Loucy (cell line): ENCODE measurements around the gene BANP.

ENCODE experiments used
- H2AFZ ChIP-seq: fragments of 200-600 bp; sonication (generic); 2 replicates; pipeline ENCODE4 v1.6.0; 2016; ENCODE audit warnings: antibody characterized with exemption, mild to moderate bottlenecking, low read length, moderate library complexity
- H3F3A ChIP-seq: fragments of 200-600 bp; 2 replicates; pipeline ENCODE4 v1.6.0; 2016; ENCODE audit warnings: antibody characterized with exemption, low read depth, mild to moderate bottlenecking
- H3K27me3 ChIP-seq: fragments of 200-600 bp; sonication (generic); 2 replicates; pipeline ENCODE4 v1.6.1; 2014; ENCODE audit warnings: low read length, mild to moderate bottlenecking; ENCODE audit not compliant: insufficient read depth, poor library complexity, severe bottlenecking
- H3K36me3 ChIP-seq: fragments of 200-600 bp; sonication (generic); 2 replicates; pipeline ENCODE4 v1.6.1; 2016; ENCODE audit warnings: low read length; ENCODE audit not compliant: insufficient read depth
- H3K4me1 ChIP-seq: fragments of 200-600 bp; sonication (generic); 2 replicates; pipeline ENCODE4 v1.5.1; 2014; ENCODE audit warnings: low read length, mild to moderate bottlenecking; ENCODE audit not compliant: insufficient read depth, poor library complexity, severe bottlenecking
- H3K4me2 ChIP-seq: fragments of 200-600 bp; sonication (generic); 2 replicates; pipeline ENCODE4 v1.6.0; 2014; ENCODE audit warnings: antibody characterized with exemption, low read length, low read depth, mild to moderate bottlenecking; ENCODE audit not compliant: poor library complexity, severe bottlenecking
- H3K4me3 ChIP-seq: fragments of 200-600 bp; sonication (generic); 2 replicates; pipeline ENCODE4 v1.5.1; 2014; ENCODE audit warnings: low read length, mild to moderate bottlenecking, mixed read lengths; ENCODE audit not compliant: poor library complexity, severe bottlenecking
- H3K79me2 ChIP-seq: fragments of 200-600 bp; sonication (generic); 2 replicates; pipeline ENCODE4 v1.6.1; 2014; ENCODE audit warnings: low read length; ENCODE audit not compliant: insufficient read depth
- H3K9ac ChIP-seq: fragments of 200-600 bp; sonication (generic); 2 replicates; pipeline ENCODE4 v1.6.0; 2014; ENCODE audit warnings: mild to moderate bottlenecking, low read depth, low read length, moderate library complexity; ENCODE audit not compliant: poor library complexity, severe bottlenecking
- H3K9me2 ChIP-seq: fragments of 200-600 bp; sonication (generic); replicated peaks from 2 replicates; pipeline ENCODE4 v1.6.1; 2016; ENCODE audit warnings: low read depth, low read length, mixed read lengths
- H3K9me3 ChIP-seq: fragments of 200-600 bp; sonication (generic); 2 replicates; pipeline ENCODE4 v1.6.1; 2014; ENCODE audit warnings: mild to moderate bottlenecking, antibody characterized with exemption, low read length, low read depth; ENCODE audit not compliant: insufficient read depth
- H4K20me1 ChIP-seq: fragments of 200-600 bp; sonication (generic); 2 replicates; pipeline ENCODE4 v1.6.0; 2014; ENCODE audit warnings: antibody characterized with exemption, low read length, mild to moderate bottlenecking; ENCODE audit not compliant: insufficient read depth, poor library complexity, severe bottlenecking
- EZH2phosphoT487 ChIP-seq: fragments of 200-600 bp; IDR thresholded peaks from 2 replicates; pipeline ENCODE4 v1.6.1; 2018; ENCODE audit warnings: antibody characterized with exemption, mild to moderate bottlenecking, moderate library complexity, borderline replicate concordance
- TF ChIP-seq, protein P1 (sequence below): fragments of 200-600 bp; sonication (generic); conservative IDR thresholded peaks from 2 replicates; pipeline ENCODE4 v1.5.1; 2014; ENCODE audit warnings: mild to moderate bottlenecking, antibody characterized with exemption, low read length

BANP gene

DNA sequence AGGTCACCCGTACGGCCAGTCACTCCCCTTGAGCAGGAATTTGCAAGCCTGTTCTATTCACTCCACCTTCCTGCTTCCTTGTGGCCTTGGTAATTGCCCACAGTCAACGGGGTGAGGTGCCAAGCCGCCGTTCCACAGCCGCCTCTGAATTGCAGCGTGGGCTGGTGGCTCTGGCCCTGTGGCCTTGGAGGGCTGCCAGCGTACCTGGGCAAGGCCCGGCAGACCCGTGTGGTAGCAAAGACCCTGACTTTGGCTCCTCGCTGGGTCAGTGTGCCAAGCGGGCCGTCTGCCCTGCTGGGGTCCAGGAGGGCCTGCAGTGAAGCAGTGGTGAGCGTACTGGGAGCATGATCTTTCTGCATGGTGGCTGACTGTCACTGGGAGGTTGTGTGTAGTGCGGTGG lies 3.6 kb downstream of the BANP start:
- peak overlapping the region; percentile 91 for H3K4me2 ChIP-seq
- H3K9ac ChIP-seq, result peak overlapping the region; percentile 98
- no peaks in the 10 kb centered on the region for H3F3A ChIP-seq
- H4K20me1 ChIP-seq, result peaks cover 3% of the 10 kb centered on the region
- no peaks in the 10 kb centered on the region for H3K27me3 ChIP-seq
- H3K9me3 ChIP-seq, result no peaks in the 10 kb centered on the region
- H2AFZ ChIP-seq, result no peak overlapping the region
- TF ChIP-seq, protein P1, sequence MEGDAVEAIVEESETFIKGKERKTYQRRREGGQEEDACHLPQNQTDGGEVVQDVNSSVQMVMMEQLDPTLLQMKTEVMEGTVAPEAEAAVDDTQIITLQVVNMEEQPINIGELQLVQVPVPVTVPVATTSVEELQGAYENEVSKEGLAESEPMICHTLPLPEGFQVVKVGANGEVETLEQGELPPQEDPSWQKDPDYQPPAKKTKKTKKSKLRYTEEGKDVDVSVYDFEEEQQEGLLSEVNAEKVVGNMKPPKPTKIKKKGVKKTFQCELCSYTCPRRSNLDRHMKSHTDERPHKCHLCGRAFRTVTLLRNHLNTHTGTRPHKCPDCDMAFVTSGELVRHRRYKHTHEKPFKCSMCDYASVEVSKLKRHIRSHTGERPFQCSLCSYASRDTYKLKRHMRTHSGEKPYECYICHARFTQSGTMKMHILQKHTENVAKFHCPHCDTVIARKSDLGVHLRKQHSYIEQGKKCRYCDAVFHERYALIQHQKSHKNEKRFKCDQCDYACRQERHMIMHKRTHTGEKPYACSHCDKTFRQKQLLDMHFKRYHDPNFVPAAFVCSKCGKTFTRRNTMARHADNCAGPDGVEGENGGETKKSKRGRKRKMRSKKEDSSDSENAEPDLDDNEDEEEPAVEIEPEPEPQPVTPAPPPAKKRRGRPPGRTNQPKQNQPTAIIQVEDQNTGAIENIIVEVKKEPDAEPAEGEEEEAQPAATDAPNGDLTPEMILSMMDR, result no peak
- no peak for TF ChIP-seq EZH2phosphoT487
- H3K4me3 ChIP-seq, result peak overlapping the region; percentile 94
- H3K9me2 ChIP-seq, result no peaks in the 10 kb centered on the region
- H3K36me3 ChIP-seq, result no peaks in the 10 kb centered on the region
- H3K79me2 ChIP-seq, result peaks cover 82% of the 10 kb centered on the region
- peaks cover 37% of the 10 kb centered on the region for H3K4me1 ChIP-seq

DNA sequence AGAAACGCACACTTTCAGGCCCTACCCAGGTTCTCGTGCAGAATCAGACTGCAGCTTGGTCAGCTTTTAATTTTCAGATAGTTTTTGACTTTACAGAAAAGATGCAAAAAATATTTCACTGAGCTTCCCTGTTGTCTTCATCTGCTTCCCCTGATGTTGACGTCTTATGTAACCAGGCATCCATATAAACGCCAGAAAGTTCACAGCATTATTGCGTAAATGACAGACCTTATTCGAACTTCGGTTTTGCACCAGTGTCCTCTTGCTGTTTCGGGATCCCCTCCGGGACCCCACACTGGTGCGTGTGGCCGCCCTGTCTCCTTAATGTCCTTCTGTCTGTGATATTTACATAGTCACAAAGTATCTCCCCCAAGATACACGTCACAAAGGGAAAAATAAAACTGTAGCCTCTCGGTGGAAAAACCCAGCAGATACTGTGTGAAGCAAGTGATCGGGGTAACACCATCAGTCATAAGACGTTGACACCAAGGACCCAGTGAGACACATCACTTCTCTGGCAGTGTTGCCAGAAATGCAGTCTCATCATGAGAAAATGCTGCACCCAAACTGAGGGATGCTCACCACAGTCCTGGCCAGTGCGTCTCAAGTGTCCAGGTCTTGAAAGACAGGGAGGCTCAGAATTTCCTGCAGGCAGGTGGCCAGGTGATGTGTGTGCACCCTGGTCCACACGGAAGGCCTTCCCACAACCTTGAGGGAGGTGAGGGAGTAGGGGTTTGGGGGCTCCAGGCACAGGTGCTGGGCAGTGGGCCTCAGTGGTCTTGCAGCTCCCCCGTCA lies 4.3 kb downstream of the BANP start:
- TF ChIP-seq, protein P1, result no peak
- no peak for TF ChIP-seq EZH2phosphoT487
- Histone ChIP-seq H3K4me2 (peak overlapping the region; percentile 91), H3K27me3 (no peaks in the 10 kb centered on the region), H3K9ac (peak overlapping the region; percentile 28), H3K9me2 (no peaks in the 10 kb centered on the region), H3K79me2 (peaks cover 89% of the 10 kb centered on the region), H3K4me1 (peaks cover 37% of the 10 kb centered on the region), H3K36me3 (no peaks in the 10 kb centered on the region), H3K4me3 (peak overlapping the region; percentile 43), H3K9me3 (no peaks in the 10 kb centered on the region), H2AFZ (no peak overlapping the region), H3F3A (no peaks in the 10 kb centered on the region), H4K20me1 (peaks cover 3% of the 10 kb centered on the region)

DNA sequence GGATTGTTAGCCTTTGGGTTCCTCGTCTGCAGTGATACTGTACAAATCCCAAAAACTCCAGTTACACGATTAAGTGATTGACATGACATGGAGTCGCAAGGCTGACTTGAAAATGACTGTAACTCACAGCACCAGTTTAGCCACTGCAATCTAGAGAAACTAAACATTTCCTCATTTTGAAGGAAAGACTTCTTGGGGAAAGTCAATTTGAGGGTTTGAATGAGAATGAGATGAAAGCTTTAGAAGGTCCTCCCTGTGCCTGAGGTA lies 4.8 kb downstream of the BANP start:
- no peaks in the 10 kb centered on the region for H3K36me3 ChIP-seq
- H3K4me2 ChIP-seq, result peak overlapping the region; percentile 62
- peak overlapping the region; percentile 43 for H3K4me3 ChIP-seq
- H3K79me2 ChIP-seq, result peaks cover 94% of the 10 kb centered on the region
- H3K27me3 ChIP-seq, result no peaks in the 10 kb centered on the region
- H3K9ac ChIP-seq, result peak overlapping the region; percentile 28
- H3K9me2 ChIP-seq, result no peaks in the 10 kb centered on the region
- no peak overlapping the region for H2AFZ ChIP-seq
- no peak for TF ChIP-seq EZH2phosphoT487
- TF ChIP-seq, protein P1, result no peak
- H3K9me3 ChIP-seq, result no peaks in the 10 kb centered on the region
- H4K20me1 ChIP-seq, result peaks cover 3% of the 10 kb centered on the region
- peaks cover 37% of the 10 kb centered on the region for H3K4me1 ChIP-seq
- H3F3A ChIP-seq, result no peaks in the 10 kb centered on the region
